ENCODE measurements around the gene PRDM15.

Gene PRDM15

GRCh38 chr21:41823906-41824305 is 55.2 kb downstream of the PRDM15 start:
- DNase-seq = no peak

- no peak for DNase-seq
These were observed 56.0 kb downstream of the PRDM15 start for GRCh38 chr21:41823166-41823565.

GRCh38 chr21:41821756-41822431 is 57.2 kb downstream of the PRDM15 start:
- DNase-seq = no peak

DNA sequence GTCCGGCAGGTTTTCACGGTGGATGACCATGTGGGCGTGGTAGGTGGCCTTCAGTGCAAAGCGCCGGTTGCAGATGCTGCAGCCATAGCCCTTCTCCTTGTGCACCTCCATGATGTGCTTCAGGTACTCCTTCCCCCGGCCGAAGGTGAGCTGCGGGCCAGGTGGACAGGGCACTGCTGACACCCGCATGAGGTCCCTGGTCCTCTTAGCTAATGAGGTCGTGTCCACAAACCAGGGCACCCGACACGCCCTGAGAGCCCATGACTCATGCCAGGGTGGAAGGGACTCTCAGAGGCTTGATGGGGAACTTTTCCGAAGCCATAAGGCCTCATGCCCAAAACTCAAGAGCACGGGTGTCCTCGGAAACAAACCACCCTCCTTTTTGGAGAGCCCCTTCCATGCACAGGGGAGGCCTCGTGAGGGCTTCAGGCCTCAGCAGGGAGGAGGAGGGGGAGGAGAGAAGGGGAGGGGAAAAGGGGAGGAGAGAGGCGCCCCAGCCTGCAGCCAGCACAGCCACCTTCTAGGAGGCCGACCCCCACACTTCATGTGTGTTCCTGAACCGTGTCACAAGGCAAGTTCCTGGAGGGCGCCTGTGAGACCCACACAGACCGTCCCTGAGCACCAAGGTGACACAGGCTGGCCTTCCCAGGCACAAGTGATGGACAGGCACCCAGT is 57.9 kb downstream of the PRDM15 start:
- DNase-seq = no peak

- no peak for DNase-seq
These were observed 58.6 kb downstream of the PRDM15 start for GRCh38 chr21:41820384-41821080.

- no peak for DNase-seq
These were observed 59.3 kb downstream of the PRDM15 start for GRCh38 chr21:41819856-41820281.

DNA sequence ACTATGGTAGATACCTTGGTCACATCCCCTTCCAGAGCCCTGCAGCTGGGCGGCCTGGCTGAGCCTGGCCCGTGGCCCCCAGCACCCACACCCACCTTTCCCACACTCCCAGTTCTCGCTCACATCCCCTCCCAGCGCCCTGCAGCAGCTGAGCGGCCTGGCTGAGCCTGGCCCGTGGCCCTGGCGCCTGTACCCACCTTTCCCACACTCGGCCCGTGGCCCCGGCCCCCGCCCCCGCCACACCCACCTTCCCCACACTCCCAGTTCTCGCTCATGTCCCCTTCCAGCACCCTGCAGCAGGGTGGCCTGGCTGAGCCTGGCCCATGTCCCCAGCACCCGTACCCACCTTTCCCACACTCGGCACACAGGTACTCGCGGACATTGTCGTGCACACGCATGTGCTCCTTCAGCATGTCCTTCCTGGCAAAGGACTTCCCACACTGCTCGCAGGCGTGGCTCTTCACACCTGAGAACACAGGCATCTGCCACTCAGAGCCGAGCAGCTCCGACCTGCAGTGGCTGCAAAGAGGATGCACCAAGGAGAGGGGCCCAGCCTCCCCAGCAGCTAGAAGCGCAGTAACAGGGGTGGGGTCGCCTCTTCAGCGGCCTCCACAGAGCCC is 59.8 kb downstream of the PRDM15 start:
- no peak for DNase-seq

DNA sequence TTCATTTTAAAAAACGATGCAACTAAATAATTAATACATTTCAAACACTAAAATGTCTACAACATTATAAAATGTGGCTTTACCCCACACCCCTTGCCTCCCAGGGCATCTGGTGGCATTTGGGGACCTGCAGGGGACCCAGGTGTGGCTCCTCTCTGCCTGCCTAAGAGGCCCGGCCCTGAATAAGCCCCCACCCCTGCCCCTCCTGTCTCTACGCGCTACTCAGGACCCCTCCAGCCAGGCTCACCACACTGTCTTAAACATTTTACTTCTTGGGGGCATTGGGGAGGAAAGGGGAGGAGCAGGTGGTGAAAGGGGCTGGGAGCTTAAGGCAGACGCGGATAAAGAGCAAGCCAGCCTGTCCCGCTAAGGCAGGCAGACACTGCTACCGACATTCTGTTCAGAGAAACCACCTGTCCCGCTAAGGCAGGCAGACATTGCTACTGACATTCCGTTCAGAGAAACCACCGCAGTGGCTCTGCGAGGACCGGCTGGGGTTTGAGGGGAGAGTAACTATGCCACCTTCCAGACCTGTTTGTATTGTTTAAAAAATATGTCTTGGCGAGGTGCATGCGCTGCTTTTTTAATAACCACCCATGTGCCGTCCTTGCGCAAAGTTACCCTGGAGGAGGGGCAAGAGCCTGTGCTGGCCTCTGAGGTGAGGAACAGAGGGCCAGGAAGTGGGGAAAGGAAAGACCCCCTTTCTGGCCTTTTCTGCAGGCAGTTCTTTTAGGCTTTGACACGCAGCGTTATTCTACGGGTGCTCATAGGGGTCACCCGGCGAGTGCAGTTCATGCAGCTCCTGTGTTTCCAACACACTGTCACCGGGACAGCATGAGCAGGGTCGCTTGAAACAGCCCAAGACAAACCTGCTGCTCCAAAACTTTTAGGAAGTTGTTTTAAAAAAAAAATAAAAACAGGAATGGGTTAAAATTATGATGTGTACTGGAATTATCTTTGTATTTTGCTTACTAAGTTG is 61.0 kb downstream of the PRDM15 start:
- no peak for DNase-seq

DNA sequence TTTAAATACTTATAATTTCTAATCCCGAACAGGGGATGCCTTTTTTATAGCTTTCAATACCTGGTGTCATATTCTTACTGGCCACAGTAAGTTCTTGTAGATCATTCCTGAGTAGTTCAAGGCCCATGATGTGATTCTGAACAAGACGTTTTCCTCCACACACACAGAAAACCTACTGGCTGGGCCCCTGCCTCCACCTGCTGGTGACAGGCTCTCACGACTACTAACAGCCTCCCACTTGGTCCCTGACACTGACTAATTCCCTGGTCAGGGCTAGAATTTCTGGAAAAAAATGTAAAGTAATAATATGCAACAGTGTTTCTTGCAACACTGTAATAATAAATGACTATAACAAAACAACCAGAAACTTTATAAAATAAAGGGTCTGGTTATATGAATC is 61.9 kb downstream of the PRDM15 start:
- DNase-seq = peak; percentile 68

GRCh38 chr21:41816583-41817165 is 62.5 kb downstream of the PRDM15 start:
- peak; percentile 48 for DNase-seq

DNA sequence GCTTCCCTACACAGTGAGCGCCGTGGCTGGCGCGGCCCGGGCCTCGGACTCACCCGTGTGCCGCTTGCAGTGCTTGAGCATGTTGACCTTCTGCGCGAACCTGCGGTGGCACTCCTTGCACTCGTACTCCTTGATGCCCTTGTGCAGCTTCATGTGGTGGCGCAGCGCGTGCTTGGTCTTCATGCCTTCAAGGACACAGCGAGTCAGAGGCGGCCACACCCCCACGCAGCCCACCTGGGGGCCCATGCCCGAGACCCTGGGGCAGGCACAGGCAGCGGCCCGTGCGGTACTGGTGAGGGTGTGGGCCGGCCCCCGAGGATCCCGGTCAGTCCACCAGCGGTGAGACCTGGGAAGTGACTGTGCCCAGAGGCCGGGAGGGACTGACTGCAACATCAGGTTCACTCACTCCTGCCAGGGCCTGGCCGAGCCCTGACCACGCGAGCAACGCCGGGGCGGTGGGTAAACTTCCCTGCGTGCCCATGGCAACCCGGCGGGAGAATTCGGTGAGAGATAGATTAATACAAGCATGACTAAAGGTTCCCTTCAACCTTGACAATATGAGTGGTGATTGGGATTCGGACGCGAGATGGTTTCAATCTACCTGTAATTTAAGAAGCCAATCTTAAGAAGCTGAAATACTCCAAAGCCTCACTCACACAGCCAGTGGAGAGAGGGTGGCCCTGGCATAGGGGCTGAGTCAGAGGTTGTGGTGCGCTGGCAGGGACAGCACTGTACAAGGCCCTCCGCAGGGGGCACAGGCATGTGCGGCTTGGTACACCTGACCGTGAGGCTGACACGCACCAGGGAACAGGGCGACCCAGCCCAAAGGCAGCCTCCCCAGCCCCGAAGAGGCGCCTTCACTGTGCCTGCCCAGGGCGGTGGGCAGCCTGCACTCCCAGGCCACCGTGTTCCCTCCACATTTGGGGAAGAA is 63.2 kb downstream of the PRDM15 start:
- no peak for DNase-seq

- DNase-seq = no peak
These were observed 65.9 kb downstream of the PRDM15 start for GRCh38 chr21:41813226-41813625.

DNA sequence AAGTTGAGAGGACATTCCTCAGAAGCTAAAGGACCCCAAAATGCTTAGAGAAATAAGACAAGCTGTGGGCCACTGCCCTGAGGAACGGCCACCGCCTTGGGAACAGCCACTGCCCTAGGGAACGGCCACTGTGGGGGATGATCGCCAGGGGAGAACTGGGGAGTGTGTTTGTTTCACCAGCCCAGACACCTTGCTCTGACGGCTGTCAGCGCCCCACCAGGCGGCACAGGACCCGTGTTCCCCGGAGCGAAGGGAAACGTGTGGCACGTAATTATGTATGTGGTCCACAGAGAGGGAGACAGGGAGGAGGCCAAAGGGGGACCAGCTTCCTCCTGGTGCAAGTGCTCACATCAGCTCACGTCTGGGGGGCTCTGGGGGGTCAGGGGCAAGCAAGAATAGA is 66.5 kb downstream of the PRDM15 start:
- no peak for DNase-seq

GRCh38 chr21:41810597-41810932 is 68.6 kb downstream of the PRDM15 start:
- DNase-seq = no peak

DNA sequence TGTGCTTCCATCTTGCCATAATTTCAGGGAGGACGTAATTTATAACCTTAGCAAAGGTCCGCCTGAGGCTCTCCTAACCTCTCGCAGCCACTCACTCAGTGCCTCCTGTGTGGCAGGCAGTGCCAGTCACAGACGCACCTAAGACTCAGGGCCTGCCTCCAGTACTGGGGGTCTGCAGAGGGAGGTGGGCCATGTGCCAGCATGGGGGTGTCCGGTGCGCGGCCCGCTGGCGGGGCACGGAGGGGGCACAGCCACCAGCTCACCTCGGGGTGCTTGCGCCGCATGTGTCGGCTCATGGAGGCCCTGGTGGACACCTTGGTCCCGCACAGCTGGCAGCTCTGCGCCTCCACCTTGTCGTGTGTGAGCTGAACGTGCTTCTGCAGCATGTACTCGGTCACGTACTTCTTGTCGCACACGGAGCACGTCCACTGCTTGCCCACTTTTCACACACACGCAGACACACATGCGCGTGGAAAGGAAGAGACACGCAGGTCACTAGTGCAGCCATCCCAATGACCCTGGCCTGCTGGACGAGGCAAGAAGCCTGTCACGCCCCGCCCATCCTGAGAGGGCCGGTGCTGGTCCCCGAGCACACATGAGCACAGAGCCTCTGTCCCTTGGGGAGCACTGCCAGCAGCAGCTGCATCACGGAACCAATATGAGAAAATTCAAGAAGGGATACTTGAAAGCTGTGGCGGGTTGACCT is 69.1 kb downstream of the PRDM15 start:
- no peak for DNase-seq

- no peak for DNase-seq
These were observed 70.3 kb downstream of the PRDM15 start for GRCh38 chr21:41808846-41809245.

GRCh38 chr21:41808094-41808493 is 71.0 kb downstream of the PRDM15 start:
- no peak for DNase-seq

GRCh38 chr21:41806773-41807172 is 72.4 kb downstream of the PRDM15 start:
- DNase-seq = no peak

- no peak for DNase-seq
These were observed 73.5 kb downstream of the PRDM15 start for GRCh38 chr21:41805643-41806042.

DNA sequence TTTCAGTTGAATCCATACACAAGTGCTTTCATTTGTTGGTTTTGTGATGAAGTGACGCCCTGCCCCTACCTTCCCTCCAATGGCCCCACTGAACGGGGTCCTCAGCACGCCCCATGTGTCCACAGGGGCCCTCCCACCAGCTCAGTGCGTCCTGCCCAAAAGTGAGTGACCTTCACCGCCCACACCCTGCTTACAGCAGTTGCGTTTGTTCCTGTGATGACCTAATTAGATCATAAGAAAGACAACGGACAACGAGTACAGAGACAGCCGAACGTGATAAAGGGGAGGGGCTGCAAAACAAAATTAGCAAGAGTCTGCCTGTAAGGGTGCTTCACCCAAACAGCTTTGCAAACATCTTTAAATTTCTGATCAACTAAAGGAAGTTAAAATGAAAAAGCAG is 74.1 kb downstream of the PRDM15 start:
- DNase-seq = no peak
